ENCODE data around the gene RASD2. TPM values are rescaled to one million over a fixed set of nuclear protein-coding genes. Genes with fewer than 3 reads are reported as not detected.

RASD2 gene
- total and polyA plus RNA-seq, 10 donors = 0.04 to 0.44 (median 0.17) TPM; not detected in 3

DNA sequence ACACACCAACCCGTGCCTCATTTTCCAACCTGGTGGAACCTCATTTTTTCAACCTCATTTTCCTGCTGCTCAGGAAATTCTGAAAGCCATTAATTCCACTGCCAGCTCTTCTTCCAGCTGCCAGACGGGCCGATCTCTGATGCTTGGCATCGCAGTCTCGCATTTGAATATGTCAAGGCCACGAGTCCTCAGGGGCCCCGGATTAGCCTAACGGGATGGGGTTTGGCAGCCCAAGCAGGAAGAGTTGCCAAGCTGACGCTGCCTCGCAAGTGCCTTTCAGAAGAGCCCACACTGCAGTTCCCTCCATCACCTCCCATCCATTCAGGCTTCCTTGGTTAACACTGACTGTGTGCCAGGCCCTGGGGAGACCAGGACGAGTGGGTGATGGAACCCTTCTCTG lies 8.7 kb downstream of the RASD2 start:
- intact Hi-C loops (cut with DNase I; ENCODE audit: low total_unique reads) = no loop called here
- H3K4me1 ChIP-seq = peaks cover 0 to 8% (median 4%) of the 10 kb centered on the region in 6 donors
- H3K4me3 ChIP-seq = no peak overlapping the region
- WGBS, 5 donors = 47 to 71% (median 62%) methylated on average over 11 of the region's 11 CpGs
- H3K36me3 ChIP-seq = no peaks in the 10 kb centered on the region
- no peaks in the 10 kb centered on the region for H3K9me3 ChIP-seq
- DNase-seq = no peak
- H3K27ac ChIP-seq = no peak overlapping the region
- H3K27me3 ChIP-seq (replicated peaks in 1 of 7) = peaks cover 0 to 66% (median 2%) of the 10 kb centered on the region in 7 donors
- TF ChIP-seq, protein P1, sequence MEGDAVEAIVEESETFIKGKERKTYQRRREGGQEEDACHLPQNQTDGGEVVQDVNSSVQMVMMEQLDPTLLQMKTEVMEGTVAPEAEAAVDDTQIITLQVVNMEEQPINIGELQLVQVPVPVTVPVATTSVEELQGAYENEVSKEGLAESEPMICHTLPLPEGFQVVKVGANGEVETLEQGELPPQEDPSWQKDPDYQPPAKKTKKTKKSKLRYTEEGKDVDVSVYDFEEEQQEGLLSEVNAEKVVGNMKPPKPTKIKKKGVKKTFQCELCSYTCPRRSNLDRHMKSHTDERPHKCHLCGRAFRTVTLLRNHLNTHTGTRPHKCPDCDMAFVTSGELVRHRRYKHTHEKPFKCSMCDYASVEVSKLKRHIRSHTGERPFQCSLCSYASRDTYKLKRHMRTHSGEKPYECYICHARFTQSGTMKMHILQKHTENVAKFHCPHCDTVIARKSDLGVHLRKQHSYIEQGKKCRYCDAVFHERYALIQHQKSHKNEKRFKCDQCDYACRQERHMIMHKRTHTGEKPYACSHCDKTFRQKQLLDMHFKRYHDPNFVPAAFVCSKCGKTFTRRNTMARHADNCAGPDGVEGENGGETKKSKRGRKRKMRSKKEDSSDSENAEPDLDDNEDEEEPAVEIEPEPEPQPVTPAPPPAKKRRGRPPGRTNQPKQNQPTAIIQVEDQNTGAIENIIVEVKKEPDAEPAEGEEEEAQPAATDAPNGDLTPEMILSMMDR (IDR thresholded peaks at IDR 0.05 in 8 of 11, conservative IDR thresholded peaks at IDR 0.05 in 3 of 11) = no peak
- TF ChIP-seq POLR2A (IDR thresholded peaks at IDR 0.05) (no peak), POLR2AphosphoS5 (IDR thresholded peaks at IDR 0.05) (no peak)

DNA sequence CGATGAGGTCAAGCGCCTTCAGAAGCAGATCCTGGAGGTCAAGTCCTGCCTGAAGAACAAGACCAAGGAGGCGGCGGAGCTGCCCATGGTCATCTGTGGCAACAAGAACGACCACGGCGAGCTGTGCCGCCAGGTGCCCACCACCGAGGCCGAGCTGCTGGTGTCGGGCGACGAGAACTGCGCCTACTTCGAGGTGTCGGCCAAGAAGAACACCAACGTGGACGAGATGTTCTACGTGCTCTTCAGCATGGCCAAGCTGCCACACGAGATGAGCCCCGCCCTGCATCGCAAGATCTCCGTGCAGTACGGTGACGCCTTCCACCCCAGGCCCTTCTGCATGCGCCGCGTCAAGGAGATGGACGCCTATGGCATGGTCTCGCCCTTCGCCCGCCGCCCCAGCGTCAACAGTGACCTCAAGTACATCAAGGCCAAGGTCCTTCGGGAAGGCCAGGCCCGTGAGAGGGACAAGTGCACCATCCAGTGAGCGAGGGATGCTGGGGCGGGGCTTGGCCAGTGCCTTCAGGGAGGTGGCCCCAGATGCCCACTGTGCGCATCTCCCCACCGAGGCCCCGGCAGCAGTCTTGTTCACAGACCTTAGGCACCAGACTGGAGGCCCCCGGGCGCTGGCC lies 11.0 kb downstream of the RASD2 start:
- 93 to 97% (median 95%) methylated on average over 10 to 43 of the region's 43 CpGs for WGBS, 5 donors
- Histone ChIP-seq H3K27me3 (replicated peaks in 1 of 7) (peaks cover 0 to 48% (median 0%) of the 10 kb centered on the region in 7 donors), H3K4me3 (no peak overlapping the region), H3K27ac (no peak overlapping the region), H3K36me3 (no peaks in the 10 kb centered on the region), H3K9me3 (no peaks in the 10 kb centered on the region), H3K4me1 (peaks cover 0 to 8% (median 4%) of the 10 kb centered on the region in 6 donors)
- intact Hi-C loops (cut with DNase I; ENCODE audit: low total_unique reads) = no loop called here
- TF ChIP-seq, protein P1 (IDR thresholded peaks at IDR 0.05 in 8 of 11, conservative IDR thresholded peaks at IDR 0.05 in 3 of 11) = no peak
- TF ChIP-seq POLR2A (IDR thresholded peaks at IDR 0.05) (no peak), POLR2AphosphoS5 (IDR thresholded peaks at IDR 0.05) (no peak)
- DNase-seq = no peak

DNA sequence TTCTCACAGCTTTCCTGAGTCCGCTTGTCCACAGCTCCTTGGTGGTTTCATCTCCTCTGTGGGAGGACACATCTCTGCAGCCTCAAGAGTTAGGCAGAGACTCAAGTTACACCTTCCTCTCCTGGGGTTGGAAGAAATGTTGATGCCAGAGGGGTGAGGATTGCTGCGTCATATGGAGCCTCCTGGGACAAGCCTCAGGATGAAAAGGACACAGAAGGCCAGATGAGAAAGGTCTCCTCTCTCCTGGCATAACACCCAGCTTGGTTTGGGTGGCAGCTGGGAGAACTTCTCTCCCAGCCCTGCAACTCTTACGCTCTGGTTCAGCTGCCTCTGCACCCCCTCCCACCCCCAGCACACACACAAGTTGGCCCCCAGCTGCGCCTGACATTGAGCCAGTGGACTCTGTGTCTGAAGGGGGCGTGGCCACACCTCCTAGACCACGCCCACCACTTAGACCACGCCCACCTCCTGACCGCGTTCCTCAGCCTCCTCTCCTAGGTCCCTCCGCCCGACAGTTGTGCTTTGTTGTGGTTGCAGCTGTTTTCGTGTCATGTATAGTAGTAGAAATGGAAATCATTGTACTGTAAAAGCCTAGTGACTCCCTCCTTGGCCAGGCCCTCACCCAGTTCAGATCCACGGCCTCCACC lies 11.7 kb downstream of the RASD2 start:
- DNase-seq = peak; percentile 80
- Histone ChIP-seq H3K27me3 (replicated peaks in 1 of 7) (peaks cover 0 to 44% (median 0%) of the 10 kb centered on the region in 7 donors), H3K9me3 (no peaks in the 10 kb centered on the region), H3K36me3 (no peaks in the 10 kb centered on the region), H3K27ac (no peak overlapping the region), H3K4me3 (no peak overlapping the region), H3K4me1 (peaks cover 0 to 8% (median 4%) of the 10 kb centered on the region in 6 donors)
- intact Hi-C loops (cut with DNase I; ENCODE audit: low total_unique reads) = no loop called here
- TF ChIP-seq POLR2A (IDR thresholded peaks at IDR 0.05) = no peak
- 28 to 34% (median 31%) methylated on average over 12 to 13 of the region's 13 CpGs for WGBS, 5 donors

DNA sequence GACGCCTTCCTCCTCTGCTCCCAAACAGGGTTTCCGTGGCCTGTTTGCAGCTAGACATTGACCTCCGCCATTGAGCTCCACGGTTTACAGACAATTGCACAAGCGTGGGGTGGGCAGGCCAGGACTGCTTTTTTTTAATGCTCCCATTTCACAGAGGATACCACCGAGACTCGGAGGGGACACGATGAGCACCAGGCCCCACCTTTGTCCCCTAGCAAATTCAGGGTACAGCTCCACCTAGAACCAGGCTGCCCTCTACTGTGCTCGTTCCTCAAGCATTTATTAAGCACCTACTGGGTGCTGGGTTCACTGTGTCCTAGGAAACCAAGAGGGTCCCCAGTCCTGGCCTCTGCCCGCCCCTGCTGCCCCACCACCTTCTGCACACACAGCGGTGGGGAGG lies 12.2 kb downstream of the RASD2 start:
- WGBS, 5 donors = 76 to 85% (median 81%) methylated on average over 11 of the region's 11 CpGs
- peaks cover 0 to 8% (median 4%) of the 10 kb centered on the region in 6 donors for H3K4me1 ChIP-seq

More for the DNA sequence above, 12.2 kb downstream of the RASD2 start:
- intact Hi-C loops (cut with DNase I; ENCODE audit: low total_unique reads) = no loop called here
- Histone ChIP-seq H3K4me3 (no peak overlapping the region), H3K27ac (no peak overlapping the region), H3K36me3 (no peaks in the 10 kb centered on the region), H3K27me3 (replicated peaks in 1 of 7) (peaks cover 0 to 47% (median 0%) of the 10 kb centered on the region in 7 donors), H3K9me3 (no peaks in the 10 kb centered on the region)
- TF ChIP-seq POLR2A (IDR thresholded peaks at IDR 0.05) (no peak), POLR2AphosphoS5 (IDR thresholded peaks at IDR 0.05) (no peak)
- TF ChIP-seq, protein P1 (IDR thresholded peaks at IDR 0.05 in 8 of 11, conservative IDR thresholded peaks at IDR 0.05 in 3 of 11) = no peak
- DNase-seq = no peak
